COLO668 (cell line): ENCODE data around the gene GYPA.
"Not testable (repeated sequence)": the region's sequence is repeated elsewhere in the genome, so short reads cannot be mapped to it uniquely, and the experiment has no call there.

Experiments used
- DNase-seq: peaks from one replicate; lab custom pipeline; 2025; ENCODE audit not compliant: unreplicated experiment; lab: John Stamatoyannopoulos, UW

Gene GYPA

DNA sequence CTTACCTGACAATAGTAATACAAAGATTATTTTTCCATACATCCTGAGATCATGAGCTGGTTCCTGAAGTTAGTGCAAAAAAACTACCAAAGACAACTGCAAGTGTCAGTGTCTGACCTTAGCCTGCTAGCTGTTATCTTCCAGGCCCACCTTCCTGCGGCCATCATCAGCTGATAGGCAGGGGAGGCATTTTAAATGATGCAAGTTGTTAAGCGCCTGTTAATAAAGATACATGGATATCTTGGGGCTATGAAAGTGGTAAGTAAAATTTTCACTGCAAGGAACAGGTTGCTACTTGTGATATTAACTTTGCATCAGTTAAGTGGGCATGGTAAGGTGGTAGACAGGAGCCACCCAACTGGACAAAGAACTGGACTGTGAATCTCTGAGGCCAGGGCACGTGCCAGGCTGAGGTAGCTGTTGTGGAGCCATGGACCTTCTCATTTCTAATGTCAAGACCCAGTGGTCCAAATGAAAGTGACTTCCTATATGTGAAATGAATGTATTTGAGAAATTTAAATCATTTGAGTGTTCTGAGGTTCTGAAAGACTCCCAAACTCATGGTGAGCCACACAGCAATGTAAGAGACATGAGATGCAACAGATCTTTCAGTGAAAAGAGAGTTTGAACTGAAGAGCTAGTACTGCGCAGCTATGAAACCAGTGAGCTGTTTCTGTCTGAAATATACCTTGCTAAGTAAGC is at the start of gene GYPA:
TSS of gene GYPA (minus strand) at position 125 of the 702 bp plus-strand sequence. CDS start at position 42, 83 bp downstream.
- DNase-seq: not testable (repeated sequence)

GRCh38 chr4:144190009-144190408 is 49.5 kb upstream of the GYPA start:
- DNase-seq: no peak

- DNase-seq: no peak
Measured at GRCh38 chr4:144189121-144189520, 48.6 kb upstream of the GYPA start.

DNA sequence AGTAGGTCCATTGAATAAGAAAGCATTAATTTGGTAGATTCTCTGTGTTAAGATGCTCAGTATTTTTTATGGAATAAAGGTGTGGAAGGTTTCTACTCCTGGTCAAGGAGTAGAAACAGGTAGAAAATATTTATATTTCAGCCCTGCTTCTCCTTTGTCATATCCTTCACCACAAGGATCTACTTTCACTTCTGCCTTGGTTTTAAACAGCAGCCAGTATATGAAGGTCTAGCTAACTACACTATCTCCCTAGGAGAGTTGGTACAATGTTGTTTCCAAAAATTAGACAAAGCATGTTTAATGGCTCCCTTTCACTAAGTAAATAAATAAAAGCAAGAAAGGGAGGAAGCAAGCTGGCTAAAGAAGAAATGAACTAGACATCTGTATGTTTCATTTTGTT is 44.6 kb upstream of the GYPA start:
- no peak for DNase-seq

- no peak for DNase-seq
Measured at GRCh38 chr4:144183165-144183564, 42.6 kb upstream of the GYPA start.

DNA sequence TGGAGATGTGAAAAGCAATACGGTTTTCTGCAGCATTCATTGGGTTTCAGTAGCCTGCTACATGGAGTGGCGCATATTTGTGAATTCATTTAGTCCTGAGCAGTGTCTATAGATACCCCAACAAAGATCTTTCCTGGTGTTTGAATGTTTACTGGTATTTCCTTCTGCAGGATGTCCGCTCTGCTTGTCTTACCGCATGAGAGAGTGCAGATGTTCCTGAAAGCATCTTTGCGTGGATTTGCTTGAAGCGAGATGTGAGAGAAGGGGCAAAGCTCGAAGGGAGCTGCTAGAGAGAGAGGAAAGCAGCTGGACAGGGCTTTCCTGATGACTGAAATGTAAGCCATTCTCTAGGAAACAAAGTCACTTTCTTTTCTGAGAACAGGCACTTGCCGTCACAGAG is 40.9 kb upstream of the GYPA start:
- no peak for DNase-seq

GRCh38 chr4:144179152-144179739 is 38.7 kb upstream of the GYPA start:
- DNase-seq: no peak

DNA sequence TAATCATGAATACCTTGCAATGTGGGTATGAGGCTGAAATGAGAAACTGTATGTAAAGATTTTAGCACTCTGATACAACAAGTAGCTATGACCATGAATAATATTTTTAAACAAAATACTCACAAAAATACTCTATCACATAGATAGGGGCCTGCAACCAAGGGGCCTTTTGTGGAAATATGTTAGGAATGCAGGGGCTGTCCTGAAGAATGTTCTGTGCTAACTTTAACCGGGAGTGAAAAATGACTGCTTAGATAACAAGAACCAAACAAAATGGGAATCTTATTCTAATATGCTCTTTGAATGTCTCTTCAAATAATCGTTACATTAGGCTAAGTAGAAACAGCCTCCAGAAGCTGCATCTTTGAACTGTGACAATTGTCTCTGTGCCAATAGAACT is 37.9 kb upstream of the GYPA start:
- no peak for DNase-seq

DNA sequence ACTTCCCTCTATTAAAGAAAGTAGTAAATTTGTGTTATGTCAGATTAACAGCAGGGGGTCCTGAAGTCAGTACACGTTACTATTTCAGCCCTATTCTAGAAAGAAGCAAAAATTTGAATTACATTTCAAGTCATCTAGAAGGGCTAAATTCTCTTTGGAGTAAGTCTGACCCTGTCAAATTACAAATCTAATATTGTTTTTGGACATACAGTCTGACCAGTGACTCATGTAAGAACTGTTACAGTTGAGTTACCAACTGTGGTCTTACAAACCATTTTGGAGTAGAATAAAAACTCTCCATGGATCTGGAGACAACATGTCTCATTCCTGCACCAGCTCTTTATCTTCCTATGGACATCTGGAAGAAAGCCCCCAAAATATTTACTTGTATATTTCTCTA is 36.0 kb upstream of the GYPA start:
- DNase-seq: no peak

- peak; percentile 4 for DNase-seq
Measured at GRCh38 chr4:144174401-144175067, 34.0 kb upstream of the GYPA start.

DNA sequence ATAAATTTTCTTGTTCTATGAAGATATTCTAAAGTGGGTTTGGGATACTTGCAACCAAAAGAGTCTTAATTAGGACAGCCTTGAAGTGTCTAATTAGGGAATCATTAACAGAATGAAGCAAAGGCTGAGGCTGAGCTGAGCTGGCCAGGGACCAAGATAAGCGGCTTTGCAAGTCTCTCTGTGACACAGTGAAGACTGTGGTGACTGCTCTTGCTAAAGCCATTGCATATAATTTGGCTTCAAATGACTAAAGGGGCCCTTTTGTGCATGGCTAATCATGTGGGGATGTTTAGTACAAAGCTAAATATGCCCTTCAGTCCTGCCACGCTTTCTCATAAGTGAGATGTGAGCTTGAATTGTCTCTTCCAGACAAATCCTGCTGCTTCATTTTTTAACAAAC is 31.2 kb upstream of the GYPA start:
- DNase-seq: no peak

DNA sequence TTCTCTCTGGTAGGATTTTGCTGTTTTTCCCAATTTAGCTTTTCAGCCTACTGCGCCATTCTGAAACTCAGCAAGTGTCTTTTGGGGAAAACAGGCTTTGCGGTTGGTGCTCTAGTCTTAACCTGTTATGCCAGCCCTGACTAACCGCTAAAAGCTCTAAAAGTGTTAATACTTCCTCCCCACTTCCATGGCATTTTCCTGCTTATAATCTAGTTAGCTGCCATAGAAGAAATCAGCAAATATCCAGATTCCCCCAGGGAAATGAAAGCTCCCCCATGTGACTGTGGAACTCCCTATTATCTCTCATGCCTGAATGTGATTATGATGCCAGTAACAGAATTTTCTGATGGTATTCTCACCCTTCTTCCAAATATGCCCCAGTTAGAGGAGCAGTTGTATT is 28.7 kb upstream of the GYPA start:
- no peak for DNase-seq

DNA sequence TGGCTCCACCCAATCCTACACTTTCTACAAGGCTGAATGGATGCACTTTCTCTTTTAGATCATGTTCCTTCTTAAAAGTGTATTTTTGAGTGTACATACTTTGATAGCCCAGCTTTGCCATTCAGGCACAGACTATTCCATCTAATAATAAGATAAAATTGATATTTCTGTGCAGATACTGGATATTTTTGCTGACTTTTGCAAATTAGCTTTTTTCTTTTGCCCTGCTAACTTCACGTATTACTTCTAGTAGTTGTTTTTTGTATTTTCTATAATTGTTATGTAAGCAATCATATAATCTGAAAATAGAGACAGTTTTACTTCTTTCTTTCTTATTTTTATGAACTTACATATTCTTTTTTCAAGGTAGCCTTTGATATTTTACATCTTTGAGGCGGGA is 13.5 kb upstream of the GYPA start:
- DNase-seq: no peak

GRCh38 chr4:144142690-144143326 is 2.3 kb upstream of the GYPA start:
- peak; percentile 7 for DNase-seq

DNA sequence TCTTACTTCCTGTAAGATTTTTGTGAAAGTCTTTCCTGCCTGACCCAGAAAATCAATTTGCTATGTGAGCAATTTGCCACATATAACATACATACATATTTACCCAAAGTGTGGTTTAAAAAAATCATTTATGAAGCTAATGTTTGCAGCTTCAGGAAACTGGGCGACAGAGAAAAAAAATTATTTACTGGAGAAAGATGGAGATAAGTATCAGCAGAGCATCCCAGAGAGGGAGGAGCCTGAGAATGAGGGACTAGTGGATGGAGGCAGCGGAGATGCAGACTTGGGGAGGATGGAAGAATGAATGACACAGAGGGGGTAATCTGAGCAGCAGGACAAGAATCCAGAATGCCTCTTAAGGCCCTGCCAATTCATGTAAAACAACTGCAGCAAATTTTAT is 975 bp upstream of the GYPA start:
- DNase-seq: no peak

- not testable (repeated sequence) for DNase-seq
Measured at GRCh38 chr4:144139991-144140390, 527 bp downstream of the GYPA start.

GRCh38 chr4:144139547-144139946 is 971 bp downstream of the GYPA start:
- DNase-seq: not testable (repeated sequence)

GRCh38 chr4:144138239-144138638 is 2.3 kb downstream of the GYPA start:
- not testable (repeated sequence) for DNase-seq

GRCh38 chr4:144137137-144137931 is 3.2 kb downstream of the GYPA start:
- DNase-seq: not testable (repeated sequence)

DNA sequence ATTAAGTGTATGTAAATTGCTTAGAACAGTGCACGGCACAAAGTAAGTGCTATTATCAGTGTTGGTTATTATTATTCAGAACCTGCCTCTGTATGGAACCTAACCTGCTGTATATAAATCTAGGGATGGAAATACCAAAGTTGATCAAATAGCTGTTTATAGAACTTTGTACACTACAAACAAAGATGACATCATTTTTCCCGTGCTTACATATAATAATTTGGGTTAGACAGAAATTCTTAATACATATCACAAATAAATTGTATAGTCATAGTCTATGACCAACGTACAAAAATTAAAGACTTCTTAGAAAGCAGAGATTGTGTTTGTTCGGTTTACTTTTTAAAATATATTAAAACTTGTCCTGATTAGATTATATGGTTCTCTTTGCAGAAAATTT is 4.3 kb downstream of the GYPA start:
- DNase-seq: not testable (repeated sequence)

DNA sequence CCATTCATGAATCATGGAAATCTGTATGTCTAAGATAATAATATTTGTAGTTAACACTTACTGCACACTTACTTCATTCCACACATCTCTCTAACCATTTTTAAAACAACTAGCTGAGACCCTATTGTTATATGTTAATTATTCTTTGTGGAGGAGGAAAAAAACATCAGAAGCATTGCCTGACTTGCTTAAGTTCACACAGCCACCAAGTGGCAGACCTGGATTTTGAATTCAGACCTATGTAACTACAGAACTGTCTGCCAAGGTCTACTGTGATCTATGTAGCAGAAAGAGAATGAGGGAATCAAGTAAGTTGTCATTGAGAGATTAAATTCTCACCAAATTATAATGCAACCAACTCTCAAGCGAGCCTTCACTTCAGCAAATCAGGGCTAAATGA is 10.4 kb downstream of the GYPA start:
- DNase-seq: not testable (repeated sequence)
